Measurements from ENCODE around the gene GNG7.

DNA sequence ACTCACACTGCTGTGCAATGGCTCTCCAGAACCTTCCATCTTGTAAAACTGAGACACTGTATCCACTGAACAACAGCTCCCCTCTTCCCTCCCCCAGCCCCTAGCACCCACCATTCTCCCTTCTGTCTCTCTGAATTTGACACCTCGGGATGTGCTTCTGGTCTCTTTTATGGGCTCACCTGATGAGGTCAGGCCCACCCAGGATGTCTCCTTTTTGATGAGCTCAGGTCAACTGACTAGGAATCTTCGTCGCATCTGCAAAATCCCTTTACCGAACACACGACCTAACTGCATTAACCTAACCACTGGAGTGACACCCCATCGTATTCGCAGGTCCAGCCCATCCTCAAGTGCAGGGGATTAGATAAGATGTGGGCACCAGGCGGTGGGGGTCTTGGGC lies 73.9 kb downstream of the GNG7 start:
- TF ChIP-seq ELF4 (IDR thresholded peaks at IDR 0.05) (no peak), ZNF384 (IDR thresholded peaks at IDR 0.05) (no peak), FOXA1 (IDR thresholded peaks at IDR 0.05) (no peak), HDGF (IDR thresholded peaks at IDR 0.05; ENCODE audit: borderline replicate concordance) (no peak), PKNOX1 (IDR thresholded peaks at IDR 0.05) (no peak), LEF1 (IDR thresholded peaks at IDR 0.05; ENCODE audit: borderline replicate concordance) (no peak), SUZ12 (IDR thresholded peaks at IDR 0.05) (no peak), BHLHE40 (IDR thresholded peaks at IDR 0.05; ENCODE audit: borderline replicate concordance) (no peak), NFRKB (IDR thresholded peaks at IDR 0.05) (no peak), ARNT (IDR thresholded peaks at IDR 0.05) (no peak)
